ENCODE measurements around the gene CMIP.

Gene CMIP

GRCh38 chr16:81607006-81607405 lies 162.4 kb downstream of the CMIP start:
- no peak for DNase-seq (ENCODE audit: low read depth)
- no peak for TF ChIP-seq CTCF (IDR thresholded peaks at IDR 0.05; ENCODE audit: low read depth, low read length, missing control alignments)
- no peak overlapping the region for H3K4me3 ChIP-seq (ENCODE audit: low read depth, low read length)

DNA sequence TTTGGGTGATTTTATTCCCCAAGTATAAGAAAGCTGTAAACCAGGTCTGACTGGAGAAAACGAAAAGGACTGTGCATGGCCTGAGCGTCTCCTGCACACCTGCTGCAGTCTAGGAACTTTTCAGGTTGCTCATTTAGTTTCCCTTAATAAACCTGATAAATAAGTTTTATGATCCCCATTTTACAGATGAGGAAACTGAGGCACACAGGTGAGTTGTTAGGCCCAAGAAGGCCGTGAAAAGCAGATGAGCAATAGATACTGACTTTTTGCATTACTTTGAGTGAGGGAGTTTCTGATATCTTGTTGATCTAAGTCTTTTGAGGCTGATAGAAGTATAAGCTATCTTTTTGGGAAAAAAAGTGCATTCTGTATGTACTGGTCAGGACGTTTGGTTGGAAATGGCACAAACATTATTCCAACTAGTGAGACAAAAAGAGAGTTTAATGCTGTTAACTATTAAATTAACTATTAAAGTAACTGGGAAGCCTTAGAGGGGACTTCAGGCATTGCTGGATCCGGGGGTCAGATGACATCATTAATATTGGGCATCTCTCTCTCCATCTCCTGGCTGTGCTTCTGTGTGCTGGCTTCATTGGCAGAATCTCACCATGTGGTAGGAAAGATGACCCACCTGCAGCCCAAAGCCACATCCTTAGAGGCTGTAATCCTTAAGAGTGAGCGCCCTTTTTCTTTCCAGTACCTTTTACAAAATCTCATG lies 163.4 kb downstream of the CMIP start:
- no peak overlapping the region for H3K4me3 ChIP-seq (ENCODE audit: low read depth, low read length)
- no peak for DNase-seq (ENCODE audit: low read depth)
- no peak for TF ChIP-seq CTCF (IDR thresholded peaks at IDR 0.05; ENCODE audit: low read depth, low read length, missing control alignments)

DNA sequence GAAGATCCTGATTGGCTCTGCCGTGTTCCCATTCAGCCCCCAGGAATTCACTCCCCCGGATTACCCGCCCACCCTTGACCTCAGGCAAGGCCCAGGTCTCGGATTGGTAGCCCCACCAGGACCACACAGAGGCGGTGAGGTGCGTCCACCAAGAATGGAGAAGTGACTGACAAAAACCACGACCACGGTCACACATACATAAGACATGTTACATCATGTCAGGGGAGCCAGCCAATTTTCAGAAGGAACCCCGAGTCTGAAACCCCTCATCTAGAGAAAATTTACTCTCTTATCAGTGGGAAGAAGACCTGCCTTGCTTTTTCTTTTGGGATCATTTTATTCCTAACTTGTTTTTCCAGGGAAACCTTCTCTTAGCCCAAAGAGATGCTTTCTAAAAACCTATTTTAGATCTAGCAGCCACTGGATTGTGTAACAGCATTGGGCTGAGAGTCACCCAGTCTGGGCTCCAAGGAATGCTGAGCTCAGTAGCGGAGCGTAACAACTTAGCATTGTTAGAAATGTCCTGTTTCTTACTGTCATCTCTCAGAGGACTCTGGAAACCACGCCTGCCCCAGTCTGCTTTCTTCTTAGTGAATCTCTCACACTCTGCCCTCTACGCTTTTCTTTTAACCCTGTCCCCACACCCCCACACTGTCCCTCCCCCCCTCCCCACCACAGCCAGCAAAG lies 164.1 kb downstream of the CMIP start:
- H3K4me3 ChIP-seq (ENCODE audit: low read depth, low read length): no peak overlapping the region
- TF ChIP-seq CTCF (IDR thresholded peaks at IDR 0.05; ENCODE audit: low read depth, low read length, missing control alignments): no peak
- DNase-seq (ENCODE audit: low read depth): no peak

DNA sequence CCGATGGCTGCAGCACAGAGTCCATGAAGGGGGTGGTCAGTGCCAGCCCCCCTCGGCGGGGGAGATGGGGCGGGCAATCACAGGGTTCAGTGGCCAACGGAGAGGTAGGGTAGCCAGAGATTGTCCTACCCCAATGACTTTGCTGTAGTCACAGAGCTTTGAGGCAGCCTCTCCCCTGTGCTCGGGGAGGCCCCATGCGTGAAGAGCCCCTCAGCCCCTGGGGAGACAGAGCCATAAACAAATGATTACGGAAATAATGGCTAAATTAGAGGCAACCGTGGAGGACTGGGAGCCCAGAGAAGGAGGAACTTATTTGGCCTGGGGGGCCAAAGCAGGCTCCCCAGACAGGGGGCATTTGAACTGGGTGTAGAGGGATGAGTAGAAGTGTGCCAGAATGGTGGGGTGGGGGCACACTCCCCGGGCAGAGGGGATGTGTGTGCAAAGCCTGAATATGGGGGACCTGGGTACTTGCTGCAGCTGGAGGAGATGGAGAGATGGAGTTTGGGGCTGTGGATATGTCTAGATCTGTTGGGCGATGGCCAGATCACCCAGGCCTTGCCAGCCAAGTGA lies 164.8 kb downstream of the CMIP start:
- TF ChIP-seq CTCF (IDR thresholded peaks at IDR 0.05; ENCODE audit: low read depth, low read length, missing control alignments): no peak
- no peak for DNase-seq (ENCODE audit: low read depth)
- no peak overlapping the region for H3K4me3 ChIP-seq (ENCODE audit: low read depth, low read length)

DNA sequence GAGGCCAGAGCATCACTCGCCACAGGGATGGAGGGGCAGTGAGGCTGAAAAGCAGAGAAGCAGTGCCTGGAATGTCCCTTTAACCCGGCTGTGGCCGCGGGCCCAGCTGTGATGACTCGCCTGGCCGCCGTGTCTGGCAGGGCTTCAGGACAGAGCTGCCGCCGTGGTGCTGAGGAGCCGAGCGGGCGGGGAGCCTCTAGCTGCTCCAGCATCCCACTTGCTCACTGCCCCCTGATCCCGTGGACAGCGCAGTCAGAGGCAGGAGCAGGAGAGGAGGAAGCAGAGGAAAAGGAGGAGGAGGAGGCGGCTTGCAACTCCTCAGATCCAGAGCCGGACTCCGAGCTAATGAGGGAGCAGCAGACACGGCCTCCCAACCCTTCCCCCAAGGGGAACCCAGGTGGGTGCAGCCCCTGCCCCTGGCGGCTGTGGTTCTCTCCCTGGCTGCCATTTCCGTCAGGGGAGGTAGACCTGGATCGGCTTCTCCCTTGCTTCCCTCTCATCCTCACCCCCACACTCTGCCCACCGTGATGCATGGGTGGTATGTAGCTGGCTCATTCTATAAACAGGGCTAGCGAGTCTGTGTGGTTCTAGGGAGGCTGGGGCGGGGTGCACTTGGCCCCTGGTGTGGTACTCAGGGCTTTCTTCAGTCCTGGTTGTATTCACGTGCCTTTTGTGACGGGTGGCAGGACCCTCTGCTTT lies 165.7 kb downstream of the CMIP start:
- no peak overlapping the region for H3K4me3 ChIP-seq (ENCODE audit: low read depth, low read length)
- TF ChIP-seq CTCF (IDR thresholded peaks at IDR 0.05; ENCODE audit: low read depth, low read length, missing control alignments): no peak
- no peak for DNase-seq (ENCODE audit: low read depth)

GRCh38 chr16:81610936-81611335 lies 166.3 kb downstream of the CMIP start:
- DNase-seq (ENCODE audit: low read depth): no peak
- H3K4me3 ChIP-seq (ENCODE audit: low read depth, low read length): no peak overlapping the region

More at GRCh38 chr16:81610936-81611335, 166.3 kb downstream of the CMIP start:
- no peak for TF ChIP-seq CTCF (IDR thresholded peaks at IDR 0.05; ENCODE audit: low read depth, low read length, missing control alignments)

Measured in GM12864 (cell line).